Measurements from ENCODE around the gene MT2A.

DNA sequence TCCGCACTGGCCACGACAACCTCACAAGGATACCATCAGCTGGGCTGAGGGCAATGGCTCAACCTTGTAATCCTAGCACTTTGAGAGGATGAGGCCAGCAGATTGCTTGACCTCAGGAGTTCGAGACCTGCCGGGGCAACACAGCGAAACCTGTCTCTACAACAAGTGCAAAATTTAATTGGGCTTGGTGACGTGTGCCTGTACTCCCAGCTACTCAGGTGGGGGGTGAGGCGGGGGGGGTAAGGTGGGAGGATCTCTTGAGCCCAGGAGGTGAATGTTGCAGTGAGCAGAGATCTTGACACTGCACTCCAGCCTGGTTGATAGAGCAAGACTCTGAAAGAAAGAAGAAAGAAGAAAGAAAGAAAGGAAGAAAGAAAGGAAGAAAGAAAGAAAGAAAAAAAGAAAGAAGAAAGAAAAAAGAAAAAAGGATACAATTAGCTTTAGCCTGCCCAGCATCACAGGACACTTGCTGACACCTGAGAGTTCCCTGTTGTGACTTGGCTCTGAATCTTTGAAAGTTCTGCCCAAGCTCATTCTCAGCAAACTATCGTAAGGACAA is 12.0 kb downstream of the MT2A start:
- TF ChIP-seq ZBTB42 (CRISPR knock-in tag; IDR thresholded peaks at IDR 0.05), result no peak
- no peak for TF ChIP-seq NFE2L2 (IDR thresholded peaks at IDR 0.05; ENCODE audit: low read length)
